PFSK-1 (cell line): ENCODE measurements around the gene MT1M.

Source experiments
- FOXP2 ChIP-seq: optimal IDR thresholded peaks from 2 replicates; pipeline ENCODE3; 2011; ENCODE audit warnings: borderline replicate concordance, control low read depth, inconsistent platforms; ENCODE audit not compliant: insufficient read depth; ENCODE audit errors: extremely low read length, extremely low read depth
- POLR2AphosphoS5 ChIP-seq: IDR thresholded peaks from 2 replicates; pipeline ENCODE4 v1.6.1; 2012; ENCODE audit warnings: low read depth, mild to moderate bottlenecking, control low read depth, low read length, moderate library complexity
- SIN3A ChIP-seq: IDR thresholded peaks from 2 replicates; pipeline ENCODE4 v1.6.1; 2012; ENCODE audit warnings: mild to moderate bottlenecking, low read length, moderate library complexity, borderline replicate concordance; ENCODE audit not compliant: insufficient read depth
- TAF1 ChIP-seq: IDR thresholded peaks from 2 replicates; pipeline ENCODE4 v1.6.1; 2012; ENCODE audit warnings: low read length, control low read depth, borderline replicate concordance; ENCODE audit not compliant: insufficient read depth
- TF ChIP-seq, protein P1 (sequence below), 2 experiments: IDR thresholded peaks; 2 replicates each; pipeline versions ENCODE4 v1.6.1 to v1.8.0; 2011 to 2012; ENCODE audit warnings: low read depth in 2 of 2, low read length in 2 of 2, control low read depth in 1 of 2, inconsistent platforms in 1 of 2, mild to moderate bottlenecking in 1 of 2, moderate library complexity in 1 of 2; ENCODE audit not compliant: insufficient read depth in 1 of 2

DNA sequence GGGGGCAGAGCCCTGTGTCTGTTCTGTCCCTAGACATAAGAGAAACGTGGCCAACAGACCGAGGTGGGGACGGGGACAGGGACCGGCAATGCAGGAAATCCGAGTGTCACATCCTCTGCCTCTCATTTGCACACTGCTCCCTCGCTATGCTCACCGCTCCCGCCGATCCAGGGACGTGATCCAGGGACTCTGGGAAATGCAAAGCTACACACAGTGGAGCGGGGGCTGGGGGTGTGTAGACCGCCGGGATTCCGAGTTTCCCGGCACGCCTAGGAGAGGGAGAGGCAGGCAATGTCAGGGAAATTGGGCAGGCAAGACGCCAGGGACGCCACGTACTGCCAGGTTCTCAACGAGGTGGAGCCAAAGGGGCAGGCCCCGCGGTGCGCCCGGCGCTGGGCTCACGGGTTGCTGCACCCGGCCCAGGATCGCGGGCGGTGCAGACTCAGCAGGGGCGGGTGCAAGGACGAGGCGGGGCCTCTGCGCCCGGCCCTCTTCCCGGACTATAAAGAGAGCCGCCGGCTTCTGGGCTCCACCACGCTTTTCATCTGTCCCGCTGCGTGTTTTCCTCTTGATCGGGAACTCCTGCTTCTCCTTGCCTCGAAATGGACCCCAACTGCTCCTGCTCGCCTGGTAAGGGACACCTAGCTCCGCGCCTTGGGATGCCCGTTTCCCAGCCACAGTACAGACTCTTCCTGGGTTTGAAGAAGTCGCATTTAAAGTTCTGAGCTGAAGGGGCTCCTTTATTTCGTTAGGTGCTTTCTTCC lies 49.7 kb downstream of the MT1M start, which contains the start of gene MT1X:
- TF ChIP-seq TAF1 (no peak), FOXP2 (no peak), POLR2AphosphoS5 (peak; percentile 68), SIN3A (no peak)
- TF ChIP-seq, protein P1, sequence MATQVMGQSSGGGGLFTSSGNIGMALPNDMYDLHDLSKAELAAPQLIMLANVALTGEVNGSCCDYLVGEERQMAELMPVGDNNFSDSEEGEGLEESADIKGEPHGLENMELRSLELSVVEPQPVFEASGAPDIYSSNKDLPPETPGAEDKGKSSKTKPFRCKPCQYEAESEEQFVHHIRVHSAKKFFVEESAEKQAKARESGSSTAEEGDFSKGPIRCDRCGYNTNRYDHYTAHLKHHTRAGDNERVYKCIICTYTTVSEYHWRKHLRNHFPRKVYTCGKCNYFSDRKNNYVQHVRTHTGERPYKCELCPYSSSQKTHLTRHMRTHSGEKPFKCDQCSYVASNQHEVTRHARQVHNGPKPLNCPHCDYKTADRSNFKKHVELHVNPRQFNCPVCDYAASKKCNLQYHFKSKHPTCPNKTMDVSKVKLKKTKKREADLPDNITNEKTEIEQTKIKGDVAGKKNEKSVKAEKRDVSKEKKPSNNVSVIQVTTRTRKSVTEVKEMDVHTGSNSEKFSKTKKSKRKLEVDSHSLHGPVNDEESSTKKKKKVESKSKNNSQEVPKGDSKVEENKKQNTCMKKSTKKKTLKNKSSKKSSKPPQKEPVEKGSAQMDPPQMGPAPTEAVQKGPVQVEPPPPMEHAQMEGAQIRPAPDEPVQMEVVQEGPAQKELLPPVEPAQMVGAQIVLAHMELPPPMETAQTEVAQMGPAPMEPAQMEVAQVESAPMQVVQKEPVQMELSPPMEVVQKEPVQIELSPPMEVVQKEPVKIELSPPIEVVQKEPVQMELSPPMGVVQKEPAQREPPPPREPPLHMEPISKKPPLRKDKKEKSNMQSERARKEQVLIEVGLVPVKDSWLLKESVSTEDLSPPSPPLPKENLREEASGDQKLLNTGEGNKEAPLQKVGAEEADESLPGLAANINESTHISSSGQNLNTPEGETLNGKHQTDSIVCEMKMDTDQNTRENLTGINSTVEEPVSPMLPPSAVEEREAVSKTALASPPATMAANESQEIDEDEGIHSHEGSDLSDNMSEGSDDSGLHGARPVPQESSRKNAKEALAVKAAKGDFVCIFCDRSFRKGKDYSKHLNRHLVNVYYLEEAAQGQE (IDR thresholded peaks at IDR 0.05; ENCODE audit: insufficient read depth in 1 of 2, low read depth in 2 of 2, low read length in 2 of 2) = no peak
